K562 (cell line): ENCODE measurements around the gene G6PC2. TPM values are rescaled to one million over a fixed set of nuclear protein-coding genes. Genes with fewer than 3 reads are reported as not detected.

ENCODE experiments used
- ASH1L ChIP-seq: fragments of 450-650 bp; IDR thresholded peaks from 2 replicates; pipeline ENCODE4 v1.6.1; 2018; ENCODE audit warnings: borderline replicate concordance, mild to moderate bottlenecking, low read depth; ENCODE audit not compliant: partially characterized antibody
- CBFB ChIP-seq: sonication (generic); formaldehyde crosslinking; IDR thresholded peaks from 2 replicates; pipeline ENCODE4 v1.4.0; 2020; ENCODE audit warnings: mild to moderate bottlenecking, missing genetic modification reagents
- CC2D1A ChIP-seq: fragments of 450-650 bp; IDR thresholded peaks from 2 replicates; pipeline ENCODE4 v1.6.1; 2017; ENCODE audit warnings: mild to moderate bottlenecking
- EP400 ChIP-seq: fragments of 450-650 bp; IDR thresholded peaks from 2 replicates; pipeline ENCODE4 v1.6.1; 2017; ENCODE audit warnings: antibody characterized with exemption, mild to moderate bottlenecking, moderate library complexity
- FOXK2 ChIP-seq, 2 experiments: fragments of 450-650 bp; IDR thresholded peaks in 1 of 2; conservative IDR thresholded peaks in 1 of 2; 2 replicates each; pipeline ENCODE4 v1.6.1; 2016; ENCODE audit warnings: low read depth in 2 of 2, mild to moderate bottlenecking in 1 of 2
- FOXM1 ChIP-seq, 2 experiments: fragments of 450-650 bp in 1 of 2; sonication (generic) in 1 of 2; formaldehyde crosslinking in 1 of 2; IDR thresholded peaks; 2 replicates each; pipeline versions ENCODE4 v1.6.1 to v1.9.0; 2017 to 2022; ENCODE audit warnings: low read depth in 2 of 2, mild to moderate bottlenecking in 2 of 2, missing genetic modification reagents in 1 of 2, moderate library complexity in 1 of 2
- GABPA ChIP-seq: fragments of 200-800 bp; sonication (Bioruptor generic); conservative IDR thresholded peaks from 2 replicates; pipeline ENCODE4 v1.6.1; 2016; ENCODE audit warnings: low read depth, missing genetic modification characterization, missing compliant biosample characterization
- HCFC1 ChIP-seq: IDR thresholded peaks from 2 replicates; pipeline ENCODE4 v1.6.1; 2012; ENCODE audit warnings: low read depth, low read length, improper control_type of control experiment
- KLF10 ChIP-seq: fragments of 250-450 bp; sonication (Bioruptor Pico); IDR thresholded peaks from 2 replicates; pipeline ENCODE4 v1.6.1; 2021; ENCODE audit warnings: matching md5 sums
- LEF1 ChIP-seq: fragments of 450-650 bp; IDR thresholded peaks from 2 replicates; pipeline ENCODE4 v1.6.1; 2016; ENCODE audit warnings: mild to moderate bottlenecking
- NFIX ChIP-seq: fragments of 250-450 bp; sonication (Bioruptor Pico); IDR thresholded peaks from 2 replicates; pipeline ENCODE4 v1.4.0; 2020; ENCODE audit warnings: low read depth, mild to moderate bottlenecking, moderate library complexity
- RHOXF2B ChIP-seq: fragments of 250-450 bp; sonication (Bioruptor Pico); conservative IDR thresholded peaks from 2 replicates; pipeline ENCODE4 v1.5.1; 2021
- TAF1 ChIP-seq: IDR thresholded peaks from 2 replicates; pipeline ENCODE4 v1.6.1; 2011; ENCODE audit warnings: mild to moderate bottlenecking, low read length, moderate library complexity; ENCODE audit not compliant: insufficient read depth, control insufficient read depth, severe bottlenecking; ENCODE audit errors: extremely low read depth
- U2AF1 ChIP-seq: fragments of 200-400 bp; formaldehyde crosslinking; optimal IDR thresholded peaks from 2 replicates; pipeline ENCODE3; 2017; ENCODE audit warnings: mild to moderate bottlenecking, low read depth, low read length, moderate library complexity
- ZBED1 ChIP-seq: IDR thresholded peaks from 2 replicates; pipeline ENCODE4 v1.6.1; 2014
- ZNF12 ChIP-seq: sonication (generic); formaldehyde crosslinking; IDR thresholded peaks from 2 replicates; pipeline ENCODE4 v1.4.0; 2020; ENCODE audit warnings: mild to moderate bottlenecking, missing genetic modification reagents
- polyA plus RNA-seq, 8 experiments: library from polyadenylated mRNA; depleted of rRNA in 4 of 8; stranded (reverse) in 5 of 8; unstranded in 3 of 8; fragments of >200 nt; fragmentation: Nextera tagmentation in 2 of 8; fragmentation: Illumina TruSeq in 1 of 8; extraction: Ambion mirVana in 2 of 8; extraction: Trizol in 1 of 8; gene quantifications; 2 replicates each; pipeline versions ENCODE4 v1.2.1 to v1.2.3, GENCODE V29; 2011 to 2014; ENCODE audit warnings: inconsistent platforms in 1 of 8, missing spikeins in 1 of 8
- total RNA-seq, 7 experiments: library from RNA; depleted of rRNA in 6 of 7; stranded (reverse); fragments of >200 nt in 6 of 7; fragmentation: Illumina TruSeq in 2 of 7; extraction: Trizol in 2 of 7; gene quantifications; 2 replicates each; pipeline versions ENCODE4 v1.2.1 to v1.2.3, GENCODE V29; 2011 to 2021; ENCODE audit warnings: low replicate concordance in 1 of 7
- TF ChIP-seq, protein P1 (sequence below): conservative IDR thresholded peaks from 2 replicates; pipeline ENCODE4 v1.6.1; 2011; ENCODE audit warnings: low read depth, mild to moderate bottlenecking, low read length; ENCODE audit not compliant: control insufficient read depth
- TF ChIP-seq, protein P2 (sequence below), 2 experiments: fragments of 450-650 bp; IDR thresholded peaks; 2 replicates each; pipeline ENCODE4 v1.6.1; 2018; ENCODE audit warnings: mild to moderate bottlenecking in 2 of 2, low read depth in 1 of 2; ENCODE audit not compliant: partially characterized antibody in 2 of 2
- TF ChIP-seq, protein P3 (sequence below): sonication (generic); formaldehyde crosslinking; IDR thresholded peaks from 2 replicates; pipeline ENCODE4 v1.8.0; 2022; ENCODE audit warnings: mild to moderate bottlenecking, missing genetic modification reagents
- TF ChIP-seq, protein P4 (sequence below): fragments of 250-450 bp; sonication (Bioruptor Pico); IDR thresholded peaks from 2 replicates; pipeline ENCODE4 v1.5.0; 2021

The G6PC2 gene
- total and polyA plus RNA-seq, 9 of the 15 experiments (the other 6 are each of a cell fraction or from before 2014, with no cell fraction given) = 0.03 to 0.15 TPM; not detected in 7

DNA sequence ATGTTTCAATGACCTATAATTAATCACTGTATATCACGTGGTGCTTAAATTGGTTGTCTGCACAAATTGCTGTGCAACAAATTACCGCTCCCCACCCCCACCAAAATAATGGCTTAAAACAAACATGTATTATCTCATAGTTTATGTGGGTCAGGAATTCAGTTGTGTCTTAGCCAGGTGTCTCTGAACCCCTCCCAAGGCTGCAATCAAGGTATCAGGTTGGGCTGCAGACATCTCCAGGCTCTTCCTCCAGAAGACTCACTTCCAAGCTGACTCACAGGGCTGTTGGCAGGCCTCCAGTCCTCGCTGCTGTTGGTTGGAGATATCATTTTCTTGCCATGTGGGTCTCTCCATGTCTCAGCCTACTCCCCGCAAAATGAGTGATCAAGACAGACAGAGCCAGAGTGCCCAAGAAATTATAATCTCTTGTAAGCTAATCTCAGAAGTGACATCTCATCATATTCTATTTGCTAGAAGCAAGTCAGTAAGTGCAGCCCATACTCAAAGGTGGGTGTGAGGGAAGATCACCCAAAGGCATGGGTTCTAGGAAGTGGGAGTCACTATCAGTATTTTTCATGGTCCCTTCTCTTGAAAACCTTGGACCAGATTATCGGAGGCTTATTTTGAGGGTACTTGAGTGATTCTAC lies 49.3 kb upstream of the G6PC2 start (continued):
- peak; percentile 42 for TF ChIP-seq TAF1
- TF ChIP-seq, protein P1, sequence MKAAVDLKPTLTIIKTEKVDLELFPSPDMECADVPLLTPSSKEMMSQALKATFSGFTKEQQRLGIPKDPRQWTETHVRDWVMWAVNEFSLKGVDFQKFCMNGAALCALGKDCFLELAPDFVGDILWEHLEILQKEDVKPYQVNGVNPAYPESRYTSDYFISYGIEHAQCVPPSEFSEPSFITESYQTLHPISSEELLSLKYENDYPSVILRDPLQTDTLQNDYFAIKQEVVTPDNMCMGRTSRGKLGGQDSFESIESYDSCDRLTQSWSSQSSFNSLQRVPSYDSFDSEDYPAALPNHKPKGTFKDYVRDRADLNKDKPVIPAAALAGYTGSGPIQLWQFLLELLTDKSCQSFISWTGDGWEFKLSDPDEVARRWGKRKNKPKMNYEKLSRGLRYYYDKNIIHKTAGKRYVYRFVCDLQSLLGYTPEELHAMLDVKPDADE = peak; percentile 75
- TF ChIP-seq NFIX (CRISPR knock-in tag) = peak; percentile 33; the same call in 1 of the 2 replicates
- no peak for TF ChIP-seq FOXK2 (conservative IDR thresholded peaks at IDR 0.05 in 1 of 2, IDR thresholded peaks at IDR 0.05 in 1 of 2; ENCODE audit: low read depth in 2 of 2)
- TF ChIP-seq CC2D1A = peak; percentile 87
- no peak for TF ChIP-seq RHOXF2B (CRISPR knock-in tag)
- no peak; the same call in 1 of the 2 replicates for TF ChIP-seq ZNF12 (CRISPR knock-in tag)
- peak; percentile 80 for TF ChIP-seq LEF1
- TF ChIP-seq, protein P2, sequence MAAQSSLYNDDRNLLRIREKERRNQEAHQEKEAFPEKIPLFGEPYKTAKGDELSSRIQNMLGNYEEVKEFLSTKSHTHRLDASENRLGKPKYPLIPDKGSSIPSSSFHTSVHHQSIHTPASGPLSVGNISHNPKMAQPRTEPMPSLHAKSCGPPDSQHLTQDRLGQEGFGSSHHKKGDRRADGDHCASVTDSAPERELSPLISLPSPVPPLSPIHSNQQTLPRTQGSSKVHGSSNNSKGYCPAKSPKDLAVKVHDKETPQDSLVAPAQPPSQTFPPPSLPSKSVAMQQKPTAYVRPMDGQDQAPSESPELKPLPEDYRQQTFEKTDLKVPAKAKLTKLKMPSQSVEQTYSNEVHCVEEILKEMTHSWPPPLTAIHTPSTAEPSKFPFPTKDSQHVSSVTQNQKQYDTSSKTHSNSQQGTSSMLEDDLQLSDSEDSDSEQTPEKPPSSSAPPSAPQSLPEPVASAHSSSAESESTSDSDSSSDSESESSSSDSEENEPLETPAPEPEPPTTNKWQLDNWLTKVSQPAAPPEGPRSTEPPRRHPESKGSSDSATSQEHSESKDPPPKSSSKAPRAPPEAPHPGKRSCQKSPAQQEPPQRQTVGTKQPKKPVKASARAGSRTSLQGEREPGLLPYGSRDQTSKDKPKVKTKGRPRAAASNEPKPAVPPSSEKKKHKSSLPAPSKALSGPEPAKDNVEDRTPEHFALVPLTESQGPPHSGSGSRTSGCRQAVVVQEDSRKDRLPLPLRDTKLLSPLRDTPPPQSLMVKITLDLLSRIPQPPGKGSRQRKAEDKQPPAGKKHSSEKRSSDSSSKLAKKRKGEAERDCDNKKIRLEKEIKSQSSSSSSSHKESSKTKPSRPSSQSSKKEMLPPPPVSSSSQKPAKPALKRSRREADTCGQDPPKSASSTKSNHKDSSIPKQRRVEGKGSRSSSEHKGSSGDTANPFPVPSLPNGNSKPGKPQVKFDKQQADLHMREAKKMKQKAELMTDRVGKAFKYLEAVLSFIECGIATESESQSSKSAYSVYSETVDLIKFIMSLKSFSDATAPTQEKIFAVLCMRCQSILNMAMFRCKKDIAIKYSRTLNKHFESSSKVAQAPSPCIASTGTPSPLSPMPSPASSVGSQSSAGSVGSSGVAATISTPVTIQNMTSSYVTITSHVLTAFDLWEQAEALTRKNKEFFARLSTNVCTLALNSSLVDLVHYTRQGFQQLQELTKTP (IDR thresholded peaks at IDR 0.05; ENCODE audit: low read depth in 1 of 2, partially characterized antibody in 2 of 2) = peak in 1 of 2 experiments; percentile 81
- no peak; the same call in 1 of the 2 replicates for TF ChIP-seq ZBED1
- no peak for TF ChIP-seq CBFB
- TF ChIP-seq, protein P3, sequence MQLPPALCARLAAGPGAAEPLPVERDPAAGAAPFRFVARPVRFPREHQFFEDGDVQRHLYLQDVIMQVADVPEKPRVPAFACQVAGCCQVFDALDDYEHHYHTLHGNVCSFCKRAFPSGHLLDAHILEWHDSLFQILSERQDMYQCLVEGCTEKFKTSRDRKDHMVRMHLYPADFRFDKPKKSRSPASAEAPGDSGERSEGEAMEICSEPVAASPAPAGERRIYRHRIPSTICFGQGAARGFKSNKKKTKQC (CRISPR knock-in tag) = peak; percentile 63; the same call in 1 of the 2 replicates
- no peak for TF ChIP-seq KLF10
- no peak for TF ChIP-seq GABPA (tag)
- TF ChIP-seq EP400 = peak; percentile 66
- TF ChIP-seq, protein P4, sequence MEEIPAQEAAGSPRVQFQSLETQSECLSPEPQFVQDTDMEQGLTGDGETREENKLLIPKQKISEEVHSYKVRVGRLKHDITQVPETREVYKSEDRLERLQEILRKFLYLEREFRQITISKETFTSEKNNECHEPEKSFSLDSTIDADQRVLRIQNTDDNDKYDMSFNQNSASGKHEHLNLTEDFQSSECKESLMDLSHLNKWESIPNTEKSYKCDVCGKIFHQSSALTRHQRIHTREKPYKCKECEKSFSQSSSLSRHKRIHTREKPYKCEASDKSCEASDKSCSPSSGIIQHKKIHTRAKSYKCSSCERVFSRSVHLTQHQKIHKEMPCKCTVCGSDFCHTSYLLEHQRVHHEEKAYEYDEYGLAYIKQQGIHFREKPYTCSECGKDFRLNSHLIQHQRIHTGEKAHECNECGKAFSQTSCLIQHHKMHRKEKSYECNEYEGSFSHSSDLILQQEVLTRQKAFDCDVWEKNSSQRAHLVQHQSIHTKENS (CRISPR knock-in tag) = no peak
- TF ChIP-seq ASH1L = no peak
- TF ChIP-seq FOXM1 (IDR thresholded peaks at IDR 0.05; ENCODE audit: low read depth) = peak; percentile 83
- no peak for TF ChIP-seq FOXM1 (CRISPR knock-in tag; IDR thresholded peaks at IDR 0.05; ENCODE audit: low read depth)
- TF ChIP-seq HCFC1 = peak; percentile 37
- TF ChIP-seq U2AF1 = no peak
